Activated T-helper 1 cell treated with Interleukin-2 at 50 U/mL for 16 hours (primary cell): ENCODE data around the gene DLX1.
"Not testable (repeated sequence)": the region's sequence is repeated elsewhere in the genome, so short reads cannot be mapped to it uniquely, and the experiment has no call there.

Experiments used
- DNase-seq: peaks from one replicate; pipeline ENCODE4 v3.0.0-alpha.2; 2020; ENCODE audit warnings: low read depth

The DLX1 gene

GRCh38 chr2:172098650-172099471, 13.6 kb downstream of the DLX1 start:
- DNase-seq = no peak

- DNase-seq = no peak
These were observed 14.3 kb downstream of the DLX1 start for GRCh38 chr2:172099472-172100079.

- no peak for DNase-seq
These were observed 15.0 kb downstream of the DLX1 start for GRCh38 chr2:172100080-172100934.

GRCh38 chr2:172100935-172101820, 15.9 kb downstream of the DLX1 start:
- no peak for DNase-seq

- DNase-seq = no peak
These were observed 16.6 kb downstream of the DLX1 start for GRCh38 chr2:172101821-172102390.

- no peak for DNase-seq
These were observed 17.4 kb downstream of the DLX1 start, which contains the start of gene DLX2 for GRCh38 chr2:172102391-172103359. Gene DLX2, minus strand, starts transcription at chr2:172102900. Its CDS starts 362 bp downstream, at chr2:172102538.

- no peak for DNase-seq
These were observed 18.4 kb downstream of the DLX1 start for GRCh38 chr2:172103471-172104272.

- no peak for DNase-seq
These were observed 20.3 kb downstream of the DLX1 start for GRCh38 chr2:172105471-172106107.

- DNase-seq = no peak
These were observed 21.0 kb downstream of the DLX1 start for GRCh38 chr2:172106108-172106961.

GRCh38 chr2:172107690-172108586, 22.6 kb downstream of the DLX1 start:
- DNase-seq = no peak

GRCh38 chr2:172108587-172108930, 23.3 kb downstream of the DLX1 start:
- no peak for DNase-seq

GRCh38 chr2:172109256-172109987, 24.1 kb downstream of the DLX1 start:
- no peak for DNase-seq

GRCh38 chr2:172109988-172110811, 24.9 kb downstream of the DLX1 start:
- DNase-seq = no peak

- no peak for DNase-seq
These were observed 28.3 kb downstream of the DLX1 start for GRCh38 chr2:172113617-172114016.

- DNase-seq = not testable (repeated sequence)
These were observed 28.9 kb downstream of the DLX1 start for GRCh38 chr2:172114176-172114575.
